Stimulated activated CD8-positive, alpha-beta memory T cell treated with anti-CD3 and anti-CD28 coated beads, Interleukin-2, amount 100 ng/mL, for 1 hour (primary cell): ENCODE measurements around the gene HNRNPL.

Experiments used
- DNase-seq, 2 donors: peaks; one replicate each; pipeline ENCODE4 v3.0.0-alpha.2; 2020; ENCODE audit warnings: low read depth in 2 of 2

The HNRNPL gene

GRCh38 chr19:38845374-38846024 is 4.3 kb downstream of the HNRNPL start:
- no peak for DNase-seq

GRCh38 chr19:38844093-38844686 is 5.6 kb downstream of the HNRNPL start:
- no peak for DNase-seq

DNA sequence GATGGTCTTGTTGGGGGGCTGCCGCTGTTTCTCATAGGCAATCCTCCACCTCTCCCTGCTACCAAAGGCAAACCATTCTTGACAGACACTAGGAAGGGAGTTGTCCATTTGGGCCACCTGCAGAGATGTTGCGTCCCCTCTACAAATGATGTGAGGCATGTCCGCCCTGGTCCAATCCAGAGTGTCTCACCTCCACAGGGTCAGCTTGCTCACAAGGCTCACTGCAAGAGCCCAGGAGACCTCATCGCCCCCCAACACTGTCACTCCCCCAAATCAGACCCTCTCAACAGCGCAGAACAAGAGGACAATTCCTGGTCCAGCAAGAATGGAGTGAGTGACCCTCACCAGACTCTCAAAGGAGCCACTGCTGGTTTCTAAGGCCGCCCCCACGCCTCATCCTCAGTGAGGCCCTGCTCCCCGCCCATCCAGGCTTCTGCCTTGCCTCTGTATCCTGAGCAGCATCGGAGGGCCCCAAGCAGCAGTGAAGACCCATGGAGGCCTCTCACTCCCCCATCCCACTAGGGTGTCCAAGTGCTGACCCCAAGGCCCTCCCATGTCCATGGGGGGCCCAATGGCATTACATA is 6.5 kb downstream of the HNRNPL start:
- DNase-seq, result no peak

DNA sequence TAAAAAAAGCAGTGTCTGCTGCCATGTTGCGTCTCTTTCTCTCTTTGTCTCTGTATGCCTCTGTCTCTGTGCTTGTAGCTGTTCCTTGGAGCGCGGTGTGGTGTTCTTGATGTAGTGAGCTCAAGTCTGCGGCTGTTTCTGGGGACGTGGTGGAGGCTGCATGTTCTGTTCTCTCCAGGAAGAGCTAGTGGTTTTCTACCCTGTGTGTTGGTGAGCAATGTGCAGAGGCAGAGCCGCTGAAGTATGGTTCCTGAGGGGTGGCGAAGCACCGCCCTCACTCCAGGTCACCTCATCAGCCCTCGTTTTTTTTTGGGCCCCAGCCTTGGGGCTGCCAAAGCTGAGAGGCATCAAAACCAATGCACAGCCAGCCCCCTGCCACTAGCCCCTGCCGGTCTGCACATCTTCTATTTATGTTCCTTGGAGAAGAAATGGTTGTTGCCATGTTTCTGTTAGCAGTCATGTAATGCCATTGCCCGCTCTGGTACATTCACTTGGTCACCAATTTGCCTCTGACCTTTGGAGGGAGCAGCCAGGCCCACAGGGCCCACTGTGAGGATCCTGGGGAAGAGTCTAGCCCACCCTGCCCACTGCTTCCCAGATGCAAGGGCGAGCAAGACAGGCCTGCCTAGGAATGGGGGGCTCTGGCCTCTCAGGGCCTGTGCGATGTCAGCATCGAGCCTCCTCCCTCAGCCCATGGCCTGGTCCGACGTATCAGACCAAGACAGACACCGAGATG is 7.2 kb downstream of the HNRNPL start:
- DNase-seq, result peak in 1 of 2 donors; percentile 22

- no peak for DNase-seq
Measured at GRCh38 chr19:38841787-38842438, 7.9 kb downstream of the HNRNPL start.

DNA sequence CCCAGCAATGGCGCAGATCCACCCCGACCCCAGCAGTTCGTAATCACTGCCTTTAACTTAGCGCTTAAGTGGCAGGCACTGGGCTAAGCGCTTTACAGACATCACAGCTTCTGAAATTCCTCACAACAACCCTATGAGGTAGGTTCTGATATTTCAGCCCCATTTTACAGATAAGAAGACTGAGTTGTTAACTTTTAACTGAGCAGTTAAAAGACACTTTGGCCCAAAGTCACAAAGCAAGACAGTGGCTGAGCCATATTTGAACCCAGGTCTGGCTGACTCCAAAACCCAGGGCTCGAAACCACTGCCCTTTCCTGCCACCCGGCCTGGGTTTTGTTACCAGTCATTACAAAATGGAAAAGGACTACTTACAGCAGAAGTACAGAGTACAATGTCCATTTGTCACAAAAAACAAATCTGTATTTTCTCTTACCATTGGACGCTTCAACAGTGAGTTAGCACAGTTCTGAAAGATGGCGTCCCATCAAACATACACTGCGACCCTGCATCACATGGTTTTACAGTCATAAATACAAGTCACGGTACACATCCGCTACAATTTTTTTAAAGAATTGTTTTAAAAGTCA is 8.5 kb downstream of the HNRNPL start:
- DNase-seq, result no peak

DNA sequence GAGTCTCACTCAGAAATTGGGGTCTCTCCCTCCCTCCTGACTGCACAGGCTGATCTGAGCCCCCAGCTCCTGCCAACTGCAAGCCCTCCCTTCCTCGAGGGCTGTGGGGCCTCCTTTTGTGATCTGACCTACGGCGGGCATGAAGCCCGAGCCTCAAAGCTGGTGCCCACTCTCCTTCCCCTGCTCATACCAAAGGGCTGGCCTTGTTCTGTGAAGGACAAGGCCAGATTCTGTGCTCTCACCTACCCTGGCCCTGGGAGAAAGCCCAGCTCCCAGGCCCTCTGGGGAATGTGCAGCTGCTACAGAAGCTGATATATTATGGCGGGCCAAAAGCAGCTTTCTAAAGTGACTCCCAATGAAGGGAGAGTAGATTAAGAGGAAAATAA is 9.2 kb downstream of the HNRNPL start:
- no peak for DNase-seq

GRCh38 chr19:38839816-38840582 is 9.8 kb downstream of the HNRNPL start:
- no peak for DNase-seq

- no peak for DNase-seq
Measured at GRCh38 chr19:38838986-38839761, 10.6 kb downstream of the HNRNPL start.

DNA sequence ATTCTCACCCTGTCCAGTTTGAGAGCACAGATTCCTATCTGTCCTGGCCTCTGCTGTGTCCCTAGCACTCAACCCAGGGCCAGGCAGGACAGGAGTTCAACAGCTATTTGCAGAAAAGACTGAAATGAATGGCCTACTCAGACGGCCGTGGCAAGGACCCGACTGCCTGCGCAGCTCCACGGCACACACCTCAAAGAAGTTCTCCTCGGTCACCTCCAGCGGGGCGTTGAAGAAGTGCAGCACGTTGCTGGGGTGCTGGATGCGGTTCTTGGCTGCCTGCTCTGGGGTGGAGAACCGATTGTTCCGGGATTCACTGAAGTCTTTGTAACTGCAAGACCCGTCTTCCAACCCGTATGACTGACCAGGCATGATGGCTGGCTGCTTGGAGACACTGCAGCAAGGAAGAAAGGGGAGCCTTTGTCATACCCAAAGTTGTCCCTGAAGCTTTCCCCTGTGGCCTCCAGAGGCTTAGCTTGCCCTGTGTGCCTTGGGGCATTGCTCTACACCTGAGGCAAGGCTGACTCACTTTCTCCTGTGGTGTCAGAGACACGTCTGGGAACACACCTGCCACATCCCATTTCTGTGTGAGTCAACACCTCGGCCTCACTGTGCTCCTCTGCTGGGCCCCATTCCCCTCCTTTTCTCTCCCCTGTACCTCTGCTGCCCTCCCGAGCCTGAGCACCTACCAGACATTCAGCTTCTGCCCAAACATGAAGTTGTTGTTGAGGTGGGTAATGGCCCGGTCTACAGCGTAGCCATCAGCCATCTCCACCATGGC is 11.4 kb downstream of the HNRNPL start:
- no peak for DNase-seq

DNA sequence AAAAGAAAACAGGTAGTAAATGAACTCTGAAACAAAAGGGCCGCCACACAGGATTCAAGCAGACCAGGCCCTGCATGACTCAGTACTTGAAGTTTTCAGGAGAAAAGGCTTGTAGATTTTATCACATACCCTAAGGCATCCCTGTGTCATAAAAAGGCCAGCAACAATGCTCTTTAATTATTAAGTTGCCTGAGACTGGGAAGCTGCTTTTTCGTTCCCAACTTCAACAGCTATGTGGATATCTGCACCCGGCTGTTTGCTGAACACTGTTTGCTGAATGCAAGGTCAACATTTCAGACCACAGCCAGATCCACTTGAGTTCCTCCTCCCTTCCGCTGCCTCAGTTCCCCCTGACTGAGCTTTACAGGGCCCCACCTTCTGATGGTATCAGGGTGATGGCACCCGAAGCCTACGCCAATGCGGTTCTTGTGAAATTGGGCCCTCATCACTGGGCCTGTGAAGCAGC is 12.1 kb downstream of the HNRNPL start:
- DNase-seq, result no peak

GRCh38 chr19:38836983-38837626 is 12.7 kb downstream of the HNRNPL start:
- no peak for DNase-seq

DNA sequence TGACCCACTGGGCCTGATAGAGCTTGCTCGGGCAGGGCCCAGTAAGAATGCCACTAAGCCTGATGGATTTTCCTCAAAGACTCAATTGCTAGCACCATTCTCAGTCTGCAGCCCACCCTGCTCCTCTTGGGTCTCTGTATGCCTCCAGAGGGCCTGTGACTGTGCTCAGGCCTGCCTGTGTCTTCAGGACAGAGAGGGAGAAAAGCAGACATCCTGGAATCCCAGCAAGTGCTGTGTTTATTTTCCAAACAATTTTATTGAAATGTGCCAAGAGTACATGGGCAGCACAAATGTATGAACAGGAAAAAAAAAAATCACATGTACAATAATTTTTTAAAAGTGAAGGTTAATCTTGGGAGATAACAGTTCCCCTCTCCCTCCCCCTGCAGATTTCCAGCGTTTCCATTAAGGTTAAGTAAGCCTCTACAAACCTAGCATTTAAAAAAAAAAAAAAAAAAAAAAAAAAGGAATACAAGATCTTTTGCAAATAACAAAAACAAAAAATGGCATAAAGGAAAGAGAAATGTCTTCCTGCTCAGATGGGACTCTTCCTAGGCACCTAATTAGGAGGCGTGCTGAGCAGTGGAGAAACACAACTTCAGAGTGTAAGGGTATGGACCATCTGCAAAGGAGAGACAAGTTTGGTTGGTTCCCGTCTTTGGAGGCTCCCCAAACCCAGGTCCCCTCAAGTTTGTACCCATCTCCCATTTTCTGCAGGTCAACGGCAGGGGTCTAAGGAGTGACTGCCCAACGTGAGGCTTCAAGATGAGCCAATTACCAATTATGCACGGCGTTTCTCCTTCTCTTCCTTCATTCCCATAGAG is 13.4 kb downstream of the HNRNPL start:
- no peak for DNase-seq

GRCh38 chr19:38834590-38834989 is 15.2 kb downstream of the HNRNPL start:
- DNase-seq, result no peak

DNA sequence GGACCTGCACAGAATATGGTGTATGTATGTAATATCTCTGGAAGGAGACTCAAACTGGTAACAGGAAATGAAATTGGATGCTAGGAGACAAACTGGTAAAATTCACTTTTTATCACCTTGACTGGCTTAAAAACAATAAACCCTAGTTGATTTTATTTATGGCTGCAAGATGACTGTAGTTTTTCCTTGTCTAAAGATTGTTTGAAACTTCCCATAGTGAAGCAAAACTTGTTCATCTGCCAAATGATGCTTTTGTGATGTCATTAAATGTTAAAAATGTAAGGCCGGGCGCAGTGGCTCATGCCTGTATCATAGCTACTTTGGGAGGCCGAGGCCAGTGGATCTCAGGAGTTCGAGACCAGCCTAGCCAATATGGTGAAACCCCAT is 15.7 kb downstream of the HNRNPL start:
- DNase-seq, result no peak

DNA sequence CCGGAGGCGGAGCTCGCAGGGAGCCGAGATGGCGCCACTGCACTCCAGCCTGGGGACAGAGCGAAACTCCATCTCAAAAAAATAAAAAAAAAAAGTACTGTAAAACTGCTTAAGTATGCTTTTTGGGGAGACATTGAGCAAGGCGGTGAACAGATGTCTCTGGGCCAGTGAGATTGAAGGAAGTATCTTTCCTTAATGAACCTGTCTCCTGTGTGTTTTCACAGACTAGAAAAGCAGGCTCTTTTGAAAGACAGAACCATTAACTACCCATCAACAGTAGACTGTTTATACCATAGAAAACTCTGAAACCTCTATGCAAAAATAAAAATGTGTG is 16.7 kb downstream of the HNRNPL start:
- DNase-seq, result no peak

- DNase-seq, result no peak
Measured at GRCh38 chr19:38831142-38831605, 18.6 kb downstream of the HNRNPL start.
